Measurements from ENCODE around the gene CABP4.
A peak's percentile ranks its signal among the peaks of the same experiment; 100 is the strongest.
"Not testable (repeated sequence)": the region's sequence is repeated elsewhere in the genome, so short reads cannot be mapped to it uniquely, and the experiment has no call there.

The CABP4 gene

GRCh38 chr11:67448220-67448609, 6.9 kb upstream of the CABP4 start:
- DNase-seq: no peak
- in situ Hi-C loops (cut with HindIII; ENCODE audit: low pct_ligation_motif_present, low pct_unique_long_range_greater_than_20kb, low sequenced_read_pairs): no loop called here

- DNase-seq: no peak
- in situ Hi-C loops (cut with HindIII; ENCODE audit: low pct_ligation_motif_present, low pct_unique_long_range_greater_than_20kb, low sequenced_read_pairs): no loop called here
Measured at GRCh38 chr11:67449116-67449844, 5.9 kb upstream of the CABP4 start.

- in situ Hi-C loops (cut with HindIII; ENCODE audit: low pct_ligation_motif_present, low pct_unique_long_range_greater_than_20kb, low sequenced_read_pairs): no loop called here
- no peak for DNase-seq
Measured at GRCh38 chr11:67450796-67451657, 4.1 kb upstream of the CABP4 start.

- DNase-seq: no peak
- in situ Hi-C loops (cut with HindIII; ENCODE audit: low pct_ligation_motif_present, low pct_unique_long_range_greater_than_20kb, low sequenced_read_pairs): no loop called here
Measured at GRCh38 chr11:67451658-67451976, 3.5 kb upstream of the CABP4 start.

GRCh38 chr11:67452141-67452952, 2.8 kb upstream of the CABP4 start, which contains the start of gene GPR152:
TSS of gene GPR152 (minus strand) at chr11:67452729. CDS start at chr11:67452724, 5 bp downstream.
- in situ Hi-C loops (cut with HindIII; ENCODE audit: low pct_ligation_motif_present, low pct_unique_long_range_greater_than_20kb, low sequenced_read_pairs): no loop called here

DNA sequence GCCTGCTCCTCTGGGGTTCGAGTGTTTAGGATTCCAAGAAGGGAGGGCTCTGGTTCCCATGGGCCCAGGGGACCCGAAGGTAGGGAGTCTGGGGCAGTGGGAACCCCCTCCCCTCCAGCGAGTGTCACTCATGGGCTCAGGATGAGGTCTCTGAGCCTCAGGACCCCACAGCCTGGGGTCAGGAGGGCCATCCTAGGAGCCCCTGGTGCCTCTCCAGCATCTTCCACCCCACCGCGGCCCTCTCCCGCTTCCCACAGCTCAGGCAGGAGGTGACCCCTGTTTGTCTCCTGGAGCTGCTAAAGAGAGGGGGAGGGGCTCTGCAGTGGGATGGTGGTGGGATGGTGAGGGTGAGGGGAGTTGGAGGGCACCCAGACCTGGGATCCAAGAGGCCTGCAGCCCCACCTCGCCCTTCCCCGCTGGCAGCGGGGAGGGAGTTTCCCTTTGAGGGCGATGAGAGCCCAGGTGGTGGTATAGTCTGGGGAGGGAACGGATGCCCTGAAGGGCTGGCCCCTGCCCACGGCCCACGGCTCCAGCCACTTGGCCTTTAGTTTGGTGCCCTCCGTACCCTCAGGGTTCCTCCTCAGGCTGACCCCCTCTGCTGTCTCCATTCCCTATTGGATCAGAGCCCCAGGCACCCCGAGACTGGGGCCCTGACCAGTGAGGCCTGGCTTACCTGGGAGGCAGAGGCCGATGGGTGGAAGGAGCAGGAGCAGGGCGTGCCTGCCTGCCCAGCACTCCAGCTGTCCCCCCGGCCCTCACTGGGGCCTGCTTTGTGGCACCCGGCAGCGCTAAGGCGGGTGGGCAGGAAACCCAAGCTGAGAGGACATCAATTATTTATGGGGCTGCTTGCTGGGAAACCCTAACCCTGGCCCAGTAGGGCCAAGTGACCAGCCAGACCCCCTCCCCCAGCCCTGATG, 1.1 kb upstream of the CABP4 start:
- in situ Hi-C loops (cut with HindIII; ENCODE audit: low pct_ligation_motif_present, low pct_unique_long_range_greater_than_20kb, low sequenced_read_pairs): no loop called here
- no peak for DNase-seq

More at GRCh38 chr11:67452141-67452952, 2.8 kb upstream of the CABP4 start, which contains the start of gene GPR152:
- DNase-seq: no peak

- DNase-seq: no peak
- in situ Hi-C loops (cut with HindIII; ENCODE audit: low pct_ligation_motif_present, low pct_unique_long_range_greater_than_20kb, low sequenced_read_pairs): no loop called here
Measured at GRCh38 chr11:67456068-67456705, 1.0 kb downstream of the CABP4 start.

DNA sequence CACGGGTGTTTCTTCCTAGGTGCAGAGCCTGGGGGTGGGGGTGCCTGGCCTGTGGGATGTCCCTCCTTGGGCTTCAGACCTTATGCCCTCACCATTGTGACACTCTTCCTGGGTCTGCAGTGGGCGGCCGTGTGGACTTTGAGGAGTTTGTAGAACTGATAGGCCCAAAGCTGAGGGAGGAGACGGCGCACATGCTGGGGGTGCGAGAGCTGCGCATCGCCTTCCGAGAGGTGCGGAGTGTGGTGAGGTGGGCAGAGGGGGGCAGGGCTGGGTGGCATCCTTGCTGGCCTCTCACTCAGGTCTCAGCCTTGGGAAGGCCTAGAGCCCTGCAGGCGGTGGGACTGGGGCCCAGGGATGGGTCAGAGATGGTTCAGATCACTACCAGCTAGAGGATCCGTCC, 2.3 kb downstream of the CABP4 start:
- DNase-seq: no peak
- in situ Hi-C loops (cut with HindIII; ENCODE audit: low pct_ligation_motif_present, low pct_unique_long_range_greater_than_20kb, low sequenced_read_pairs): no loop called here

DNA sequence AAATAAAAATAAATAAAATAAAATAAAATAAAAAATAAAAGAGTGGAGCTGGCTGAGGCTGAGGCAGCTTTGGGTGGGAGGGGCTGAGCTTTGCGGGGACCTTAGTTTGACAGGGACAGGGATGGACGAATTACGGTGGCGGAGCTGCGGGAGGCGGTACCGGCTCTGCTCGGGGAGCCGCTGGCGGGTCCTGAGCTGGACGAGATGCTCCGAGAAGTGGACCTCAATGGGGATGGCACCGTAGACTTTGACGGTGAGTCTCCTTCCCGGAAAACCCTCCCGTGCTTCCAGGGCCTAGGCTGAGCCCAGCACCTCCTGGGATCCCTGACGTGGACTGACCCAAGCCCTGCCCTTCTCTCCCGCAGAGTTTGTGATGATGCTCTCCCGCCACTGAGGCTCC, 3.1 kb downstream of the CABP4 start:
- in situ Hi-C loops (cut with HindIII; ENCODE audit: low pct_ligation_motif_present, low pct_unique_long_range_greater_than_20kb, low sequenced_read_pairs): no loop called here
- DNase-seq: no peak

GRCh38 chr11:67463186-67463585, 8.0 kb downstream of the CABP4 start:
- DNase-seq: no peak
- in situ Hi-C loops (cut with HindIII; ENCODE audit: low pct_ligation_motif_present, low pct_unique_long_range_greater_than_20kb, low sequenced_read_pairs): no loop called here

DNA sequence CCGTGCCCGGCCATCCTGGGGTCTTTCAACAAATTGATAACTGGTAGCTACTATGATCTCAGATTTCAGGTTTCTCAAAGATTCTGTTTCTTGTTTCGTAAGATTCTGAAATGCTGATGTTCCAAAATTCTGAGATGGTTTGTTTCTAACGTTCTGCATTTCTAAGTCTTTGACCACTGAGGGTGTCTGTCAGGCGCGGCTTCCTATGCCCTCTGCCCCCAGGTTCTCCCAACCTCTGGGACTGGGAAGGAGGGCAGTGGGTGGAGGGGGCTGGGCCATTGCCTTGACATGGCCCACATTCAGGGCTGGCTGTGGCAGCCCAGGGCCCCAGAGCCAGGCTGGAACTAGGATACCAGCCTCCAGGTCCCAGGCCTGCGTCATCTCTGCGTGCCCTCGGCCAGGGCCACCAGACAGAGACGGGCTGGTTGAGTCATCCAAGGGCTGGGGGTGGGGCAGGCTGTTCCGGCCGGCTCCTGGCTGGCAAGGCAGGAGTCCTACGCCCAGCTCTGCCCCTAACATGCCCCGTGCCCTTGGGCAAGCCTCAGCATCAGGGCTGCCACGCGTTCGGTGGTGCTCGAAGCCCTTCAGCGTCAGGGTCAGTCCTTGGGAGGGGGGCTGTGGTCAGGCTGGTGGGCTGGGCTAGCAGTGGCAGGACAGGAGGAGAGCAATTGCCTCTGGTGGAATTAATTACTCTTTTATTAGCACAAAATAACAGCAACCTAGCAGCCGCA, 8.7 kb downstream of the CABP4 start:
- in situ Hi-C loops (cut with HindIII; ENCODE audit: low pct_ligation_motif_present, low pct_unique_long_range_greater_than_20kb, low sequenced_read_pairs): no loop called here

DNA sequence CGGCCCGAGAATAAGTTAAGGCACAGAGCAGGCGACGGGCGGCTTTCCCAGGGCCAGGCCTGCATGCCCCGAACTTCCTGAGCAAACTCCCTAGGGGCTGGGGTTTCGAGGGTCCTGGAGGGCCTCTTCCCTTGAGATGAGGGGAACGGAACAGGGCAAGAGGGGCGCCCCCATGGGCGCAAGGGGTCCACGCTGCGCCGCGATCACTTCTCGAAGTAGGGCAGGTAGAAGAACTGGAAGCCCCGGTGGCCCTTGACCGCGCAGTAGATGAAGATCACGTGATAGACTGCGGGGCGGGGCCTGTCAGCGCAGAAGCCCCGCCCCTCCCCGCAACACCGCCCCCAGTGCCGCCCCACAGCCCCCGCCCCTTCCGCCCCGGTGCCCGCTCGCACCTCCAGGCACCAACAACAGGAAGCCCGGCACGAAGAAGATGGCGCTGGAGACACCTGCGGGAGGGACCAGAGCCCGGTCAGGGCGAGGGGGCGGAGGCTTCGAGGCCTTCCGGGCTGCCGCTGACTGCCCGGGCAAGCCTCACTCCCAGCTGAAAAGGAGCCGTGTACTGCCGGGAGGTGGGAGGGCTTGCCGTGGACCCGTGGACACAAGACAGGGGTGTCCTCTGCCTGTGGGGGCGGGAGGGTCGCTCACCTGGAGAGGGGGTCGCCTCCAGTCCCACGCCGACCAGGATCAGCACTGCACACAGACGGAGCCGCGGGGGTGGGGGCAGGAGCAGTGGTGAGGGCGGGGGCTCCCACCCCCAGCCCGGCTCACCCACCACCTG, 9.4 kb downstream of the CABP4 start:
- in situ Hi-C loops (cut with HindIII; ENCODE audit: low pct_ligation_motif_present, low pct_unique_long_range_greater_than_20kb, low sequenced_read_pairs): no loop called here
- peak; percentile 88 for DNase-seq

More for the DNA sequence above, 8.7 kb downstream of the CABP4 start:
- DNase-seq: peak; percentile 65

GRCh38 chr11:67465189-67465510, 10.0 kb downstream of the CABP4 start:
- DNase-seq: no peak
- in situ Hi-C loops (cut with HindIII; ENCODE audit: low pct_ligation_motif_present, low pct_unique_long_range_greater_than_20kb, low sequenced_read_pairs): no loop called here

GRCh38 chr11:67465530-67465929, 10.4 kb downstream of the CABP4 start:
- DNase-seq; in situ Hi-C loops (cut with HindIII; ENCODE audit: low pct_ligation_motif_present, low pct_unique_long_range_greater_than_20kb, low sequenced_read_pairs): not testable (repeated sequence)

DNA sequence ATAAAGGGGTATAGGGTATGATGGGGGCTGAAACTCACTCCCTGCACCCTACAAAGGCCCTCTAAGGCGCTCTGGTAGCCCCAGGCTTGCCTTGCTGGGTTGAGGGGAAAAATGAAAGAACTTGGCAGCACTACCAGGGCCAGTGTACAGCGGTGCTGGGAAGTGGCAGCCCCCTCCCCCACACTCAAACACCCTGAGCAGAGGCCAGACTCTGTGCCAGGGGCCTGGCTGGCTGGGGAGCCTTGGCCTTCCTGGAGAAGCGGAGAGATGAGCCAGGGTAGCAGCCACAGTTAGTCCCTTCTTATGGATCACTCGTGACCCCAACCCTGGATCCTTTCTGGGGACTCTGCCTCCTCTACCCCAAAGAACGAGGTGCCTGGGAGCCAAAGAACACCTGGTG, 11.2 kb downstream of the CABP4 start:
- in situ Hi-C loops (cut with HindIII; ENCODE audit: low pct_ligation_motif_present, low pct_unique_long_range_greater_than_20kb, low sequenced_read_pairs): no loop called here
- DNase-seq: no peak

- DNase-seq: no peak
- in situ Hi-C loops (cut with HindIII; ENCODE audit: low pct_ligation_motif_present, low pct_unique_long_range_greater_than_20kb, low sequenced_read_pairs): no loop called here
Measured at GRCh38 chr11:67466962-67467771, 12.0 kb downstream of the CABP4 start.
